NCI-H1092 (cell line): ENCODE data around the gene TXNDC2.

Experiments
- DNase-seq: peaks from one replicate; lab custom pipeline; 2025; lab: John Stamatoyannopoulos, UW

Gene TXNDC2

DNA sequence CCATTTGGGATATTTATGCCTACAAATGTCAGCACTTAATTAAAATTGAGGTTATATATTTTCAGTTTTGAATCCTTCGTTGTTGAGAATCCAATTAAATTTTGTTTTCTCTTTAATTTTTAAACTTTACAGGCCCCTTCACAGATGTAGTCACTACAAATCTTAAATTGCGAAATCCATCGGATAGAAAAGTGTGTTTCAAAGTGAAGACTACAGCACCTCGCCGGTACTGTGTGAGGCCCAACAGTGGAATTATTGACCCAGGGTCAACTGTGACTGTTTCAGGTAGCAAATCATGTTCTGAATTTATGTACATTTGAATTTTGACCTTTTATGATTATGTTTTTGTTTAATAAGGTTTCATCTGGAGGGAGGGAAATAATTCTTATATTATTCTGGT lies 45.9 kb downstream of the TXNDC2 start:
- DNase-seq, result no peak

DNA sequence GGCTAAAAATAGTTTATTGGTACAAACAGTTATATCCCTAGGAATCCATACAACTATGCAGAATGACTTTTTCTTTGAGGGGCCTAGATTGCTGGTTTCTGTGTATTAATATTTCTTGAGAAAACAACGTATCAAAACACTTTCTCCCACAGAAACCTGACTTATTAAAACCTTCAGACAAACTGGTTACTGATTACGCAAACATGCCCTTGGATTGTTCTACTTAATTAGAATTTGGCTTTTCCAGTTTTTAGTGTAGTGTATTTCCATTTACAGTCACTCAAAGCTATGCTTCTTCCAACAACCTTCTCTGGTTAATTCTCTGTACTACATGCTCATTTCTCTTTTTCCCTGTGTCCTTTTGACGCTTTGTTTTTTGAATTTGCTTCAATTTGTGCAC lies 48.1 kb downstream of the TXNDC2 start:
- DNase-seq, result no peak

- DNase-seq, result no peak
Observed at GRCh38 chr18:9934274-9934673, 48.5 kb downstream of the TXNDC2 start.
